Measurements from ENCODE around the gene ZCCHC12. TPM values are rescaled to one million over a fixed set of nuclear protein-coding genes. Genes with fewer than 3 reads are reported as not detected.

Gene ZCCHC12
- not detected for total RNA-seq

- Histone ChIP-seq H3K4me3 (peak within 1 kb of the TSS; percentile 39), H3K9me3 (no peaks in the 10 kb centered on the region), H3K27me3 (peaks cover 45% of the 10 kb centered on the region), H3K4me1 (peaks cover 15% of the 10 kb centered on the region), H3K27ac (no peak within 1 kb of the TSS), H3K36me3 (no peaks in the 10 kb centered on the region)
- WGBS = 36% methylated on average over 41 of the region's 51 CpGs
- TF ChIP-seq POLR2A (IDR thresholded peaks at IDR 0.05) (no peak), EP300 (IDR thresholded peaks at IDR 0.05) (no peak), POLR2AphosphoS5 (IDR thresholded peaks at IDR 0.05) (no peak)
- TF ChIP-seq, protein P1, sequence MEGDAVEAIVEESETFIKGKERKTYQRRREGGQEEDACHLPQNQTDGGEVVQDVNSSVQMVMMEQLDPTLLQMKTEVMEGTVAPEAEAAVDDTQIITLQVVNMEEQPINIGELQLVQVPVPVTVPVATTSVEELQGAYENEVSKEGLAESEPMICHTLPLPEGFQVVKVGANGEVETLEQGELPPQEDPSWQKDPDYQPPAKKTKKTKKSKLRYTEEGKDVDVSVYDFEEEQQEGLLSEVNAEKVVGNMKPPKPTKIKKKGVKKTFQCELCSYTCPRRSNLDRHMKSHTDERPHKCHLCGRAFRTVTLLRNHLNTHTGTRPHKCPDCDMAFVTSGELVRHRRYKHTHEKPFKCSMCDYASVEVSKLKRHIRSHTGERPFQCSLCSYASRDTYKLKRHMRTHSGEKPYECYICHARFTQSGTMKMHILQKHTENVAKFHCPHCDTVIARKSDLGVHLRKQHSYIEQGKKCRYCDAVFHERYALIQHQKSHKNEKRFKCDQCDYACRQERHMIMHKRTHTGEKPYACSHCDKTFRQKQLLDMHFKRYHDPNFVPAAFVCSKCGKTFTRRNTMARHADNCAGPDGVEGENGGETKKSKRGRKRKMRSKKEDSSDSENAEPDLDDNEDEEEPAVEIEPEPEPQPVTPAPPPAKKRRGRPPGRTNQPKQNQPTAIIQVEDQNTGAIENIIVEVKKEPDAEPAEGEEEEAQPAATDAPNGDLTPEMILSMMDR (IDR thresholded peaks at IDR 0.05) = no peak
- no peak for DNase-seq (ENCODE audit: low spot score in 2 of 2)
Observed at GRCh38 chrX:118823263-118824172, at the start of gene ZCCHC12. Gene ZCCHC12 (plus strand): TSS chrX:118823824. CDS start chrX:118825245, 1,421 bp downstream.

GRCh38 chrX:118779581-118779980, 44.0 kb upstream of the ZCCHC12 start:
- Histone ChIP-seq H3K27ac (no peak overlapping the region), H3K36me3 (no peaks in the 10 kb centered on the region), H3K4me3 (no peak overlapping the region), H3K4me1 (no peaks in the 10 kb centered on the region), H3K9me3 (no peaks in the 10 kb centered on the region), H3K27me3 (no peaks in the 10 kb centered on the region)
- no peak for TF ChIP-seq EP300 (IDR thresholded peaks at IDR 0.05)
- WGBS = 79% methylated on average over 2 of the region's 2 CpGs
- no peak for DNase-seq (ENCODE audit: low spot score in 2 of 2)

GRCh38 chrX:118780509-118780908, 43.1 kb upstream of the ZCCHC12 start:
- TF ChIP-seq POLR2AphosphoS5 (IDR thresholded peaks at IDR 0.05) = no peak
- no peak for TF ChIP-seq EP300 (IDR thresholded peaks at IDR 0.05)
- TF ChIP-seq, protein P1 (IDR thresholded peaks at IDR 0.05) = no peak
- TF ChIP-seq POLR2A (IDR thresholded peaks at IDR 0.05) = no peak
- DNase-seq (ENCODE audit: low spot score in 2 of 2) = no peak
- no peaks in the 10 kb centered on the region for H3K4me1 ChIP-seq
- no peaks in the 10 kb centered on the region for H3K27me3 ChIP-seq
- H3K9me3 ChIP-seq = no peaks in the 10 kb centered on the region
- 30% methylated on average over 2 of the region's 2 CpGs for WGBS
- no peaks in the 10 kb centered on the region for H3K36me3 ChIP-seq
- H3K4me3 ChIP-seq = no peak overlapping the region
- no peak overlapping the region for H3K27ac ChIP-seq

DNA sequence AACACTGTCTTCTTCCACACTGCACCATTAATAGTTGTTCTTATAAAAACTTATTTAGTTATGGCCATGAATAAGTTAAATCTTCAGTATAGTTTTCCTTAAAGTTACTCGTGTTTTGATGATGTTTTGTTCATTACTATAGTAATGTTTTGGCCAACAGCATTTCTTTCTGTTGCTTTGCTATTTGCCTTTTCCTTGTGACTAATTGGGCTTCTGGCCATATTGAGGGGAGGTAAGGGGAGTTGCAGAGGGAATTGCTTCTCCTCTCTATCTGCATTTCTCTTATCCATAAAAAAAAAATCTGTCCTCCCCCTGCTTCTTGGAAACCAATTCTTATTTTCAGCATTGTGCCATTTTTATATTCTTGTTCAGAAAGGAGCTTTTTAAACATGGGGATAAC, 42.7 kb upstream of the ZCCHC12 start:
- WGBS = 3% methylated on average over 1 of the region's 1 CpG

DNA sequence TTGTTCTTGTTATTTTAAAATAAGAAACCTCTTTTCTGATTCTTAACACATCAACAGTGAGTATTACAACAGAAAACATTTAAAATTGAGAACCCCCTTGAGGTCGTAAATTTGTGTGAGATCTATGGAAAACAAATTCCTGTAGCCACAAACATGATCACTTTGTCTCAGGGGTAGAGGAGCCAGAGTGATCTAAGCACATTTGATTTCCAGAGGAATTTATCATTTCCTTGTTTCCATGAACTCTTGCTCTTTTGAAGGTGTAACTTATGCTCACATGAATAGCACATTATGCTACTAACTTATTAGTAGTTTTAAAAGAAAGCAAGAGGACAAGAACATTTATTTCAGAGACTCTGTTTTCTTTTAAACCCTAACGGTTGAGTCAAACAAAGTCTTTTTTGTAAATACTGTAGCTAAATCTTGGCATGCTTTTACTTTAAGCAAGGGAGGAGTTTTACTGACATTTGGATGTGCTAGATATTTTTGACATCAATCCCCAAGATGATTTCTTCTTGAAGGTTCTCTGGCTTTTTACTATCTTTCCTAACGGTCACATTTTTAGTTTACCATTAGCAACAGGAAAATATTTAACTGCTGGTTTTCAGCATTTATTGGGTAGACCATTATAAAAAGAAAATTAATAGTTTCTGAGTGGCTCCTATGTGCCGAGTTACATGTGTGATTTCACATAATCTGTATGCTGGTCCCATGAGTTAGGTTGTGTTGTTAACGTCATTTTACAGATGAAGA, 27.9 kb upstream of the ZCCHC12 start:
- Histone ChIP-seq H3K4me3 (no peak overlapping the region), H3K9me3 (no peaks in the 10 kb centered on the region), H3K36me3 (no peaks in the 10 kb centered on the region), H3K27ac (no peak overlapping the region), H3K4me1 (no peaks in the 10 kb centered on the region), H3K27me3 (no peaks in the 10 kb centered on the region)
- no peak for DNase-seq (ENCODE audit: low spot score in 2 of 2)
- 49% methylated on average over 5 of the region's 5 CpGs for WGBS
- TF ChIP-seq POLR2A (IDR thresholded peaks at IDR 0.05) = no peak
- TF ChIP-seq EP300 (IDR thresholded peaks at IDR 0.05) = no peak
- TF ChIP-seq POLR2AphosphoS5 (IDR thresholded peaks at IDR 0.05) = no peak
- TF ChIP-seq, protein P1 (IDR thresholded peaks at IDR 0.05) = no peak

More for the DNA sequence above, 42.7 kb upstream of the ZCCHC12 start:
- H3K36me3 ChIP-seq = no peaks in the 10 kb centered on the region
- H3K27me3 ChIP-seq = no peaks in the 10 kb centered on the region
- no peak for TF ChIP-seq EP300 (IDR thresholded peaks at IDR 0.05)
- no peak for TF ChIP-seq POLR2AphosphoS5 (IDR thresholded peaks at IDR 0.05)
- no peak for TF ChIP-seq POLR2A (IDR thresholded peaks at IDR 0.05)
- TF ChIP-seq, protein P1 (IDR thresholded peaks at IDR 0.05) = no peak
- H3K4me1 ChIP-seq = no peaks in the 10 kb centered on the region
- no peaks in the 10 kb centered on the region for H3K9me3 ChIP-seq
- H3K4me3 ChIP-seq = no peak overlapping the region
- DNase-seq (ENCODE audit: low spot score in 2 of 2) = no peak
- no peak overlapping the region for H3K27ac ChIP-seq
